GM23338 (cell line): ENCODE results near the gene DDIAS. TPM values are rescaled to one million over a fixed set of nuclear protein-coding genes. Genes with fewer than 3 reads are reported as not detected.

ENCODE experiments used
- ATAC-seq: fragments of 200-7000 bp; cut with Tn5 transposase; 3 replicates; pipeline ENCODE4 v1.9.1; 2020
- DNase-seq: peaks from one replicate; pipeline ENCODE4 v3.0.0-alpha.2; 2015; ENCODE audit warnings: low spot score
- H2AFZ ChIP-seq: fragments of 200-600 bp; sonication (generic); 2 replicates; pipeline ENCODE4 v1.8.0; 2016; ENCODE audit warnings: antibody characterized with exemption, mild to moderate bottlenecking, moderate library complexity
- H3F3A ChIP-seq: fragments of 200-600 bp; sonication (generic); replicated peaks from 2 replicates; pipeline ENCODE4 v1.8.0; 2017; ENCODE audit warnings: antibody characterized with exemption, mixed run types, low read depth
- H3K27ac ChIP-seq: fragments of 200-600 bp; sonication (generic); 2 replicates; pipeline ENCODE4 v1.6.1; 2016; ENCODE audit warnings: low read depth
- H3K27me3 ChIP-seq: fragments of 200-600 bp; sonication (generic); 2 replicates; pipeline ENCODE4 v1.8.0; 2016; ENCODE audit warnings: mild to moderate bottlenecking, mixed run types, moderate library complexity; ENCODE audit not compliant: insufficient read depth
- H3K36me3 ChIP-seq: fragments of 200-600 bp; sonication (generic); 2 replicates; pipeline ENCODE4 v1.8.0; 2016; ENCODE audit warnings: mild to moderate bottlenecking; ENCODE audit not compliant: insufficient read depth
- H3K4me1 ChIP-seq: fragments of 200-600 bp; sonication (generic); 2 replicates; pipeline ENCODE4 v1.8.0; 2016; ENCODE audit warnings: mild to moderate bottlenecking, moderate library complexity; ENCODE audit not compliant: insufficient read depth
- H3K4me2 ChIP-seq: fragments of 200-600 bp; sonication (generic); 2 replicates; pipeline ENCODE4 v1.7.1; 2017; ENCODE audit warnings: mixed run types
- H3K4me3 ChIP-seq: fragments of 200-600 bp; sonication (generic); 2 replicates; pipeline ENCODE4 v1.6.1; 2016; ENCODE audit warnings: mixed run types
- H3K79me2 ChIP-seq: fragments of 200-600 bp; sonication (generic); replicated peaks from 2 replicates; pipeline ENCODE4 v1.8.0; 2017; ENCODE audit warnings: mild to moderate bottlenecking; ENCODE audit not compliant: insufficient read depth
- H3K9me2 ChIP-seq: fragments of 200-600 bp; sonication (generic); 2 replicates; pipeline ENCODE4 v1.8.0; 2017; ENCODE audit not compliant: insufficient read depth
- H4K20me1 ChIP-seq: fragments of 200-600 bp; sonication (generic); replicated peaks from 2 replicates; pipeline ENCODE4 v1.8.0; 2017; ENCODE audit warnings: mild to moderate bottlenecking; ENCODE audit not compliant: insufficient read depth
- H3K27ac Mint-ChIP-seq: 2 replicates; pipeline ENCODE4 v1.8.0; 2020; ENCODE audit warnings: inconsistent platforms, mild to moderate bottlenecking, moderate library complexity, mixed read lengths
- H3K27me3 Mint-ChIP-seq: 3 replicates; pipeline ENCODE4 v1.8.0; 2022; ENCODE audit warnings: low read depth, mild to moderate bottlenecking, moderate library complexity, mixed read lengths, inconsistent platforms; ENCODE audit not compliant: insufficient read depth, poor library complexity
- H3K36me3 Mint-ChIP-seq: 3 replicates; pipeline ENCODE4 v1.8.0; 2021; ENCODE audit warnings: low read depth, mild to moderate bottlenecking, inconsistent platforms, moderate library complexity, mixed read lengths
- H3K4me1 Mint-ChIP-seq: 3 replicates; pipeline ENCODE4 v1.8.0; 2020; ENCODE audit warnings: mild to moderate bottlenecking, inconsistent platforms, mixed read lengths
- H3K4me3 Mint-ChIP-seq: 3 replicates; pipeline ENCODE4 v1.8.0; 2021; ENCODE audit warnings: moderate library complexity, mild to moderate bottlenecking, inconsistent platforms, mixed read lengths
- H3K9me3 Mint-ChIP-seq: 3 replicates; pipeline ENCODE4 v1.8.0; 2020; ENCODE audit warnings: moderate library complexity, mild to moderate bottlenecking, inconsistent platforms, mixed read lengths
- ETS1 ChIP-seq: IDR thresholded peaks from 2 replicates; pipeline ENCODE4 v1.6.1; 2016; ENCODE audit warnings: antibody characterized with exemption
- JUNB ChIP-seq: IDR thresholded peaks from one replicate; pipeline ENCODE4 v1.6.1; 2016; ENCODE audit warnings: antibody characterized with exemption; ENCODE audit not compliant: unreplicated experiment
- ZNF114 ChIP-seq: fragments of 250-450 bp; sonication (Bioruptor Pico); IDR thresholded peaks from 2 replicates; pipeline ENCODE4 v1.5.0; 2020; ENCODE audit warnings: mild to moderate bottlenecking, moderate library complexity
- polyA plus RNA-seq: library from polyadenylated mRNA; unstranded; fragments of >200 nt; fragmentation: Nextera tagmentation; extraction: Ambion mirVana; gene quantifications from 2 replicates; pipeline ENCODE4 v1.2.1, GENCODE V29; 2016
- total RNA-seq: library from RNA; depleted of rRNA; stranded (reverse); fragments of >200 nt; shearing (Covaris generic); gene quantifications from 2 replicates; pipeline ENCODE4 v1.2.3, GENCODE V29; 2014
- TF ChIP-seq, protein P1 (sequence below), 2 experiments: fragments of 200-600 bp in 1 of 2; sonication (generic) in 1 of 2; conservative IDR thresholded peaks; 2 replicates each; pipeline versions ENCODE4 v1.5.1 to v1.6.1; 2016 to 2017; ENCODE audit warnings: antibody characterized with exemption in 2 of 2, low read depth in 2 of 2, mild to moderate bottlenecking in 2 of 2, moderate library complexity in 1 of 2
- TF ChIP-seq, protein P2 (sequence below): IDR thresholded peaks from one replicate; pipeline ENCODE4 v1.6.1; 2018; ENCODE audit warnings: antibody characterized with exemption; ENCODE audit not compliant: unreplicated experiment
- TF ChIP-seq, protein P3 (sequence below): fragments of 250-450 bp; sonication (Bioruptor Pico); IDR thresholded peaks from 2 replicates; pipeline ENCODE4 v1.5.0; 2020; ENCODE audit warnings: mild to moderate bottlenecking, moderate library complexity

Gene DDIAS
- total and polyA plus RNA-seq, 2 experiments from 2014 or later, result 19.5 to 53.0 TPM

- Mint-ChIP-seq H3K4me3 (no peak overlapping the region; the same call in 2 of the 3 replicates), H3K27ac (no peak overlapping the region; the same call in 1 of the 2 replicates), H3K9me3 (peaks cover 6% of the 10 kb centered on the region; the same call in 2 of the 3 replicates), H3K36me3 (peaks cover 18% of the 10 kb centered on the region), H3K4me1 (peaks cover 41% of the 10 kb centered on the region), H3K27me3 (no peaks in the 10 kb centered on the region)
- DNase-seq (no peak), ATAC-seq (no peak)
- H4K20me1 ChIP-seq, result peaks cover 25% of the 10 kb centered on the region
- H3K9me2 ChIP-seq, result no peaks in the 10 kb centered on the region
- no peak overlapping the region for H3K27ac ChIP-seq
- peaks cover 88% of the 10 kb centered on the region for H3K79me2 ChIP-seq
- H3K4me1 ChIP-seq, result peaks cover 39% of the 10 kb centered on the region
- H2AFZ ChIP-seq, result no peak overlapping the region
- peaks cover 5% of the 10 kb centered on the region; the same call in 1 of the 2 replicates for H3K36me3 ChIP-seq
- no peak for TF ChIP-seq ETS1
- TF ChIP-seq, protein P1, sequence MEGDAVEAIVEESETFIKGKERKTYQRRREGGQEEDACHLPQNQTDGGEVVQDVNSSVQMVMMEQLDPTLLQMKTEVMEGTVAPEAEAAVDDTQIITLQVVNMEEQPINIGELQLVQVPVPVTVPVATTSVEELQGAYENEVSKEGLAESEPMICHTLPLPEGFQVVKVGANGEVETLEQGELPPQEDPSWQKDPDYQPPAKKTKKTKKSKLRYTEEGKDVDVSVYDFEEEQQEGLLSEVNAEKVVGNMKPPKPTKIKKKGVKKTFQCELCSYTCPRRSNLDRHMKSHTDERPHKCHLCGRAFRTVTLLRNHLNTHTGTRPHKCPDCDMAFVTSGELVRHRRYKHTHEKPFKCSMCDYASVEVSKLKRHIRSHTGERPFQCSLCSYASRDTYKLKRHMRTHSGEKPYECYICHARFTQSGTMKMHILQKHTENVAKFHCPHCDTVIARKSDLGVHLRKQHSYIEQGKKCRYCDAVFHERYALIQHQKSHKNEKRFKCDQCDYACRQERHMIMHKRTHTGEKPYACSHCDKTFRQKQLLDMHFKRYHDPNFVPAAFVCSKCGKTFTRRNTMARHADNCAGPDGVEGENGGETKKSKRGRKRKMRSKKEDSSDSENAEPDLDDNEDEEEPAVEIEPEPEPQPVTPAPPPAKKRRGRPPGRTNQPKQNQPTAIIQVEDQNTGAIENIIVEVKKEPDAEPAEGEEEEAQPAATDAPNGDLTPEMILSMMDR (conservative IDR thresholded peaks at IDR 0.05; ENCODE audit: low read depth in 2 of 2), result no peak
- no peaks in the 10 kb centered on the region for H3K27me3 ChIP-seq
- H3K4me3 ChIP-seq, result no peak overlapping the region
- no peaks in the 10 kb centered on the region for H3F3A ChIP-seq
- peak overlapping the region; percentile 27 for H3K4me2 ChIP-seq
Observed at GRCh38 chr11:82906931-82907330, 5.4 kb downstream of the DDIAS start.

- Mint-ChIP-seq H3K27me3 (no peaks in the 10 kb centered on the region), H3K9me3 (peaks cover 10% of the 10 kb centered on the region; the same call in 2 of the 3 replicates), H3K4me3 (no peak overlapping the region), H3K36me3 (peaks cover 23% of the 10 kb centered on the region), H3K27ac (no peak overlapping the region), H3K4me1 (peaks cover 41% of the 10 kb centered on the region)
- Histone ChIP-seq H3K79me2 (peaks cover 88% of the 10 kb centered on the region), H3K9me2 (no peaks in the 10 kb centered on the region), H3F3A (no peaks in the 10 kb centered on the region), H3K4me3 (no peak overlapping the region), H4K20me1 (peaks cover 25% of the 10 kb centered on the region), H3K27me3 (no peaks in the 10 kb centered on the region), H3K36me3 (peaks cover 5% of the 10 kb centered on the region; the same call in 1 of the 2 replicates), H2AFZ (no peak overlapping the region), H3K27ac (no peak overlapping the region), H3K4me1 (peaks cover 39% of the 10 kb centered on the region), H3K4me2 (peak overlapping the region; percentile 27; the same call in 1 of the 2 replicates)
- DNase-seq (no peak), ATAC-seq (no peak)
- TF ChIP-seq, protein P2, sequence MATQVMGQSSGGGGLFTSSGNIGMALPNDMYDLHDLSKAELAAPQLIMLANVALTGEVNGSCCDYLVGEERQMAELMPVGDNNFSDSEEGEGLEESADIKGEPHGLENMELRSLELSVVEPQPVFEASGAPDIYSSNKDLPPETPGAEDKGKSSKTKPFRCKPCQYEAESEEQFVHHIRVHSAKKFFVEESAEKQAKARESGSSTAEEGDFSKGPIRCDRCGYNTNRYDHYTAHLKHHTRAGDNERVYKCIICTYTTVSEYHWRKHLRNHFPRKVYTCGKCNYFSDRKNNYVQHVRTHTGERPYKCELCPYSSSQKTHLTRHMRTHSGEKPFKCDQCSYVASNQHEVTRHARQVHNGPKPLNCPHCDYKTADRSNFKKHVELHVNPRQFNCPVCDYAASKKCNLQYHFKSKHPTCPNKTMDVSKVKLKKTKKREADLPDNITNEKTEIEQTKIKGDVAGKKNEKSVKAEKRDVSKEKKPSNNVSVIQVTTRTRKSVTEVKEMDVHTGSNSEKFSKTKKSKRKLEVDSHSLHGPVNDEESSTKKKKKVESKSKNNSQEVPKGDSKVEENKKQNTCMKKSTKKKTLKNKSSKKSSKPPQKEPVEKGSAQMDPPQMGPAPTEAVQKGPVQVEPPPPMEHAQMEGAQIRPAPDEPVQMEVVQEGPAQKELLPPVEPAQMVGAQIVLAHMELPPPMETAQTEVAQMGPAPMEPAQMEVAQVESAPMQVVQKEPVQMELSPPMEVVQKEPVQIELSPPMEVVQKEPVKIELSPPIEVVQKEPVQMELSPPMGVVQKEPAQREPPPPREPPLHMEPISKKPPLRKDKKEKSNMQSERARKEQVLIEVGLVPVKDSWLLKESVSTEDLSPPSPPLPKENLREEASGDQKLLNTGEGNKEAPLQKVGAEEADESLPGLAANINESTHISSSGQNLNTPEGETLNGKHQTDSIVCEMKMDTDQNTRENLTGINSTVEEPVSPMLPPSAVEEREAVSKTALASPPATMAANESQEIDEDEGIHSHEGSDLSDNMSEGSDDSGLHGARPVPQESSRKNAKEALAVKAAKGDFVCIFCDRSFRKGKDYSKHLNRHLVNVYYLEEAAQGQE, result no peak
- TF ChIP-seq ZNF114 (CRISPR knock-in tag) (no peak), JUNB (no peak)
- TF ChIP-seq, protein P3, sequence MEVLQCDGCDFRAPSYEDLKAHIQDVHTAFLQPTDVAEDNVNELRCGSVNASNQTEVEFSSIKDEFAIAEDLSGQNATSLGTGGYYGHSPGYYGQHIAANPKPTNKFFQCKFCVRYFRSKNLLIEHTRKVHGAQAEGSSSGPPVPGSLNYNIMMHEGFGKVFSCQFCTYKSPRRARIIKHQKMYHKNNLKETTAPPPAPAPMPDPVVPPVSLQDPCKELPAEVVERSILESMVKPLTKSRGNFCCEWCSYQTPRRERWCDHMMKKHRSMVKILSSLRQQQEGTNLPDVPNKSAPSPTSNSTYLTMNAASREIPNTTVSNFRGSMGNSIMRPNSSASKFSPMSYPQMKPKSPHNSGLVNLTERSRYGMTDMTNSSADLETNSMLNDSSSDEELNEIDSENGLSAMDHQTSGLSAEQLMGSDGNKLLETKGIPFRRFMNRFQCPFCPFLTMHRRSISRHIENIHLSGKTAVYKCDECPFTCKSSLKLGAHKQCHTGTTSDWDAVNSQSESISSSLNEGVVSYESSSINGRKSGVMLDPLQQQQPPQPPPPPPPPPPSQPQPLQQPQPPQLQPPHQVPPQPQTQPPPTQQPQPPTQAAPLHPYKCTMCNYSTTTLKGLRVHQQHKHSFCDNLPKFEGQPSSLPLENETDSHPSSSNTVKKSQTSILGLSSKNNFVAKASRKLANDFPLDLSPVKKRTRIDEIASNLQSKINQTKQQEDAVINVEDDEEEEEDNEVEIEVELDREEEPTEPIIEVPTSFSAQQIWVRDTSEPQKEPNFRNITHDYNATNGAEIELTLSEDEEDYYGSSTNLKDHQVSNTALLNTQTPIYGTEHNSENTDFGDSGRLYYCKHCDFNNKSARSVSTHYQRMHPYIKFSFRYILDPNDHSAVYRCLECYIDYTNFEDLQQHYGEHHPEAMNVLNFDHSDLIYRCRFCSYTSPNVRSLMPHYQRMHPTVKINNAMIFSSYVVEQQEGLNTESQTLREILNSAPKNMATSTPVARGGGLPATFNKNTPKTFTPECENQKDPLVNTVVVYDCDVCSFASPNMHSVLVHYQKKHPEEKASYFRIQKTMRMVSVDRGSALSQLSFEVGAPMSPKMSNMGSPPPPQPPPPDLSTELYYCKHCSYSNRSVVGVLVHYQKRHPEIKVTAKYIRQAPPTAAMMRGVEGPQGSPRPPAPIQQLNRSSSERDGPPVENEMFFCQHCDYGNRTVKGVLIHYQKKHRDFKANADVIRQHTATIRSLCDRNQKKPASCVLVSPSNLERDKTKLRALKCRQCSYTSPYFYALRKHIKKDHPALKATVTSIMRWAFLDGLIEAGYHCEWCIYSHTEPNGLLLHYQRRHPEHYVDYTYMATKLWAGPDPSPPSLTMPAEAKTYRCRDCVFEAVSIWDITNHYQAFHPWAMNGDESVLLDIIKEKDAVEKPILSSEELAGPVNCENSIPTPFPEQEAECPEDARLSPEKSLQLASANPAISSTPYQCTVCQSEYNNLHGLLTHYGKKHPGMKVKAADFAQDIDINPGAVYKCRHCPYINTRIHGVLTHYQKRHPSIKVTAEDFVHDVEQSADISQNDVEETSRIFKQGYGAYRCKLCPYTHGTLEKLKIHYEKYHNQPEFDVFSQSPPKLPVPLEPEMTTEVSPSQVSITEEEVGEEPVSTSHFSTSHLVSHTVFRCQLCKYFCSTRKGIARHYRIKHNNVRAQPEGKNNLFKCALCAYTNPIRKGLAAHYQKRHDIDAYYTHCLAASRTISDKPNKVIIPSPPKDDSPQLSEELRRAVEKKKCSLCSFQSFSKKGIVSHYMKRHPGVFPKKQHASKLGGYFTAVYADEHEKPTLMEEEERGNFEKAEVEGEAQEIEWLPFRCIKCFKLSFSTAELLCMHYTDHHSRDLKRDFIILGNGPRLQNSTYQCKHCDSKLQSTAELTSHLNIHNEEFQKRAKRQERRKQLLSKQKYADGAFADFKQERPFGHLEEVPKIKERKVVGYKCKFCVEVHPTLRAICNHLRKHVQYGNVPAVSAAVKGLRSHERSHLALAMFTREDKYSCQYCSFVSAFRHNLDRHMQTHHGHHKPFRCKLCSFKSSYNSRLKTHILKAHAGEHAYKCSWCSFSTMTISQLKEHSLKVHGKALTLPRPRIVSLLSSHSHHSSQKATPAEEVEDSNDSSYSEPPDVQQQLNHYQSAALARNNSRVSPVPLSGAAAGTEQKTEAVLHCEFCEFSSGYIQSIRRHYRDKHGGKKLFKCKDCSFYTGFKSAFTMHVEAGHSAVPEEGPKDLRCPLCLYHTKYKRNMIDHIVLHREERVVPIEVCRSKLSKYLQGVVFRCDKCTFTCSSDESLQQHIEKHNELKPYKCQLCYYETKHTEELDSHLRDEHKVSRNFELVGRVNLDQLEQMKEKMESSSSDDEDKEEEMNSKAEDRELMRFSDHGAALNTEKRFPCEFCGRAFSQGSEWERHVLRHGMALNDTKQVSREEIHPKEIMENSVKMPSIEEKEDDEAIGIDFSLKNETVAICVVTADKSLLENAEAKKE (CRISPR knock-in tag), result no peak
Observed at GRCh38 chr11:82907371-82907770, 5.8 kb downstream of the DDIAS start.
